GM19043 (cell line): Measurements from ENCODE around the gene BMPR2.
"Not testable (repeated sequence)": the region's sequence is repeated elsewhere in the genome, so short reads cannot be mapped to it uniquely, and the experiment has no call there.

Source experiments
- ATAC-seq: cut with Tn5 transposase; IDR thresholded peaks from one replicate; pipeline ENCODE4 v1.9.1; 2021; ENCODE audit warnings: low read depth; ENCODE audit not compliant: unreplicated experiment

The BMPR2 gene

DNA sequence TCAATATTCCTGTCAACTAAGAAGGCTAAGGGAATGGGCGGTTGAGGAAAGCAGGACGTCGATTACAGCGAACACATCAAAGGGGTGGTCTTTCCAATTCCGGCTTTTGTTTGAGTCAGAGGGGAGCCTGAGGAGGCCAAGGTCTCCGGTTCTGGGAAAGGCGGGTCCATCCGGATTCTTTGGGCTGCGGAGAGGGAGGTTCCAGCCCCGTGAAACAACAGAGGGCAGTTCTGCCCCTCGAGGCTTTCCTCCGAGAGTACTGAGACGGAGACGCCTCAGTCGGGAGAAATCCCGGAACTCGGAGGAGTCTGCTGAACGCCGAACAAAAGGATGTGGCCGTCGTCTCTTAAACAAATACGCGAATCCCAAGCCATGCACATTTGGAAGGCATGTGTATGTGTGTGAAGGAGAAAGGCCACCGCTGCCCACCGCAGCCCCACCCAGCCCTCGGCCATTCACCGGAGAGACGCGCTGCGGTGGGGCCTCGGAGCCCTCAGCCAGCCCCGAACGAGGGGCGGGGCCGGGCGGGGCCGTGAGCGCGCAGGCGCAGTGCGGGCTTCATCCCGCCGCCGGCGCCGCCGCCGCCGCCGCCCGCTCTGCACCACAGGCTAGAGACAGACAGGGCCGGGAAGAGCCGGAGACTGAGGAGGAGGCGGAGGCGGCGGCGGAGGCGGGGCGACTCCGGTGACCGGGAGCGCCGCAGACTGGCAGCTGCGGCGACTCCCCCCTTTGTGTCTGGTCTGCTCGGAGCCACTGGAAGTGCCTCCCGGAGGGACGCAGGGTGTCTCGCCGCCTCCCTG, at the start of gene BMPR2:
TSS of gene BMPR2 (plus strand) at position 719 of the 800 bp plus-strand sequence. CDS start 1,148 bp downstream, outside the sequence.
- peak; percentile 58 for ATAC-seq

DNA sequence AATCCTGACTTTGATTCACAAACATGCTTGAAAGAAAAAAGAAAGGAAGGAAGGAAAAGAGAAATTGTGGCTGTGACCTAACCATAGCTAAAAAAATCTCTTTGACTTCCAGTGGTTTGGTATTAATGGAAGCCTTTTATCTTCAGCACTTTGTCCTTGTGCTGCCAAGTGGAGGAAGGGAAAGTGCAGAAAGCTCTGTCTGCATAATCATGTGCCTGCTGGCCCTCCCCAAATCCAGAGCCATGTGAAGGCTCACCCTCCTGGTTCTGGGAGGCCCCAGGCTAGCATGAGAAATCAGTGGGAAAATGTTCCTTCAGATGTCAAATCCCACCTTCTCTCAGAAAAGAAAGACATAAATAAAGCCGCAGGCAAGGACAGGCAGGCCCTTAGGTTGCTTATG, 48.3 kb upstream of the BMPR2 start:
- no peak for ATAC-seq

DNA sequence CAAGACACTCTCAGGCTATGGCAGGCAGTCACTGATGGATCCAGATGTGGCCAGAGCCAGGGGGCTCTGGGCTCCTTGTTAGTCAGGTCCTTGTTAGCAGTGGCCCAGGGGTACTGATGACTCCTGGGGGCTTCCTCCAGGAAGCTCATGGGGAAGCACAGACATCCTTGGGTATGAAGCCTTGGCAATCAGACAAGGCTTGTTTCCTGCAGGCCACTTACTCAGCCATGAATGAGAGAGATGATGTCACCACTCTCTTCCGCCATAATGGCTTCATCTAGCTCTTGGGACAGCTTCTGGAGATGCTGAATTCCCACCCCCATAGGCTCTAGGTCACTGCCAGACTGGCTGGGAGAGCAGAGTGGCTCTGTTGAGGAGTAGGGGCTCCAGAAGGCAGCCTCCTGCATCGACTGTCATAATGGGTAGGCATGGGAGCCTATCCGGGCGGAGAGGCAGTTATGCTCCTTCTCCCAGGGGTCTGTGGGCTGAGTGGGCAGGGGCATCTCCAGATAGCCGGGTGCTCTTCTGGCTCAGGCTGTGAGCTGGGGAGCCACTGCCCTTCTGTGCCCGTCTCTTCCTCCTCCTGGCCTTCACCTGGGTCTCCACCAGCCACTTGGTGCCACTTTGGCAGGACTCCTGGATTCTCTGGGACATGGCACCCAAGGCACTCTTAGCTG, 40.2 kb upstream of the BMPR2 start:
- ATAC-seq = no peak

DNA sequence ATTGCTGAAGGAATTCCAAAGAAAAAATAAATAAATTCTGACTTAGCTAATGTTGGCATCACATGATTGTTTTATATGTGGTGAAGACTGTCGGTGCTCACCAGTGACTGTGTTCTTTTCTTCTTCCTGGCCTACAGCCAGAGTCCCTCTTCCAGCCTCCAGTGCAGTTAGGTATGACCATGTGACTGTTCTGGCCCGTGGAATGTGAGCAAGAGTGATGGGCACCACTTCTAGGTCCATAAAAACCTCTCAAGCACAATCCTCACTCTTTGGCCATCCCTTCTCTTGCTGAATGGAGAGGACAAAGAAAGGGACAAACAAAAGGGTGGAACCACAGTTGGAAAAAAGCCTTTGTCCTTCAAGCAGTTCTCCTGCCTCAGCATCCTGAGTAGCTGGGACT, 39.0 kb upstream of the BMPR2 start:
- no peak for ATAC-seq

DNA sequence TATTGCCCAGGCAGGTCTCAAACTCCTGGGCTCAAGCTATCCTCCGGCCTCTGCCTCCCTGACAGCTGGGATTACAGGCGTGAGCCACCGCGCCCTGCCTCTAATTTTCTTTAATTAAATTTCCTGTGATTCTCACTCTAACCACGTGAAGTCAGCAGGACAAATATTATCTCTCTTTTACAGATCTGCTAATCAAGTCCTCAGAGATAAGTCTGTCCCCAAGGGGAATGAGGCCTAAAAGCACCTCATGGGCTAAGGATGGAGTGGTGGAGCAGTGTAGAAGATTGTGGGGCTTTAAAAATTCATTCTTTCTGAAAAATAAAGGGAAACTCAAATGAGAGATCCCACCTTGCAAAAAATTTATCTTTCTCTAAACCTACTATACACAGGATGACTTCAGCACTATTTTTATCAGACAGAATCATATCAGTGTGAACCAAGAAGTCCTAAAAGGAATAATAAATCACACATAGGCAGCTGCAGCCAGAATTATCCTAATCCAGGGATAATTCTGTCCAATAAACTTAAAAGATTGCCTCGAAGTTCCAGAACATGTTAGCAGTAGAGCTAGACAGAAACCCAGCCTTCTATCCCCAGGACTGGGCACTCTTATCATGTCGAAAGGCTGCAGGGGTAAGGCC, 38.3 kb upstream of the BMPR2 start:
- ATAC-seq = no peak

DNA sequence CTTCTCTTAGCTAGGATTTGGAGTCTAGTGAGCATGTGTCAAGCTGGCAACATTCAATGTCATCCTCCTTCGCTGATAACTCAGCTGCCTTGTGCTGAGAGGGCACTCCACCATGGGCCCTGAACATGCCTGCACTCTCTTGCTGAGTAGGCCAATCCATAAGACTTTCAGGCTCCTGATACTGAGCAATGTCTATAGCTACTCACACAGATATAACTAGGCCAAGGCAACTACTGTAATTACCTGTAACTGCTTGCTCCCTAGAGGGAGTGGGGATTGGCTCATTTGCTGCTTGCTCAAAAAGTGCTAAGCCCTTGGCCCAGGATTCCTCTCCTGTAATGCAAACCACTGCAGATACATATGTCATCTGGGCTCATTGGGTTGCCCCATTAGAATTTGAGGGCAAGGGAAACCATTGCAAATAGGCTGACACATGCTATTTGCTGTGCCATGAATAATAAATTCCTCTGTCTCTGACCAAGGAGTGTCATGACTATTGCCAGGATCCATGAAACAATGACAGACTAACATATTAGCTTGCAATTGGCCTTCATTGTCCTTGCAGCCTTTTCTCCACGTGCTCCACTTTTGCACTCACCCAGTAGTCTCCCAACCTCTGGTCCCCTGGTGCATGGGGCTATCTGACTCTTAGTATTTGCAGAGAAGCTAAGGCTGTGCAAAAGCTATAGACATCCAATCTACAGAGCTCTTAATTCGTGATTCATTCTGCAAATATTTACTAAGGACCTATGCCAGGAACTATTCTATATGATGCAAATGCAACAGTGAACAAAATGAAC, 36.9 kb upstream of the BMPR2 start:
- ATAC-seq = no peak

DNA sequence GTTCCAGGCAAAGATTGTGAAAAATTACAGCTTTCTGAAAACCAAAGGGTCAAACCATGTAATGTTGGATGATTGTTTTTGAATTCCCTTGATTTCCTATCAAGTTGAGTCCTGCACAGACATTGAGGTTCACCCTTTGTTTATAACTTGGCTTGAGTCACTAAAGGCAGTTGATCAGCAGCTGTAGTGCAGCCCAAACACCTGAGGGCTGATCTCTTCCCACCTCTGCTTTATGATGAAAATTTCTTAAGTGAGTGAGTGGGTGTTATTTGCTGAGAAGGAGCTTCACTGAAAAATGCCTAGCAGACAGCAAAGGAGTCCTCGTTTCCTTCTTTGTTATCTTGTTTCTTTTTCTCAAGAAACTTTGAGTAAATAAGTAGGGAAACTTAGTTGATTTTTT, 31.9 kb upstream of the BMPR2 start:
- no peak for ATAC-seq

DNA sequence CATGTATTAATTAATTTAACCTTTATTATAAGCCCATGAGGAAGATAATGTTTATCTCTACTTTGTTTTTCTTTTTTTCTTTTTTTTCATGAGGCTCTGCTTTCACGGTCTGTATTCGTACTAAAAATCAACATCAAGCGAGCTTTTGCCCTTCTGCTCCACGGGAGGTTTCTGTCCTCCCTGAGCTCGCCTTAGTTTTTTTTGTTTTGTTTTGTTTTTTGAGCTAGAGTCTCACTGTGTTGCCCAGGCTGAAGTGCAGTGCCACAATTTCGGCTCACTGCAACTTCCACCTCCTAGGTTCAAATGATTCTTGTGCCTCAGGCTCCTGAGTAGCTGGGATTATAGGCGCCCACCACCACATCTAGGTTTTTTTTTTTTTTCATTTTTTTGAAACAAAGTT, 29.9 kb upstream of the BMPR2 start:
- no peak for ATAC-seq

DNA sequence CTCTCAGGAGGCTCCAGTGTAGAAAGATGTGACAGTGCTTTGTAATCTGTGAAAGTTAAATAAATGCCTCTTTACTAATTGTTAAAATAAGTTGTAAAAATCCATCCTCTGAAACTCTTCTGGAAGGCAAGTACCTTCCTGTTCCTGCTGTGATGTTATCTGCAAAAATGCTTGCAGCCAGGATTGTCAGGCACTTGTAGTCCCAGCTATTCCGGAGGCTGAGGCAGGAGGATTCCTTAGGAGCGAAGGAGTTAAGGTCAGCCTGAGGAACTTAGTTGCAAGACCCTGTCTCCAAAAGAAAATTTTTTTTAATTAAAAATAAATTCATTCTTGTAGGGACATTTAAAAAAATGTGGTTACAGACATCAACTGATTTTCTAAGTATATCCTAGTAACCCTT, 22.7 kb upstream of the BMPR2 start:
- no peak for ATAC-seq

DNA sequence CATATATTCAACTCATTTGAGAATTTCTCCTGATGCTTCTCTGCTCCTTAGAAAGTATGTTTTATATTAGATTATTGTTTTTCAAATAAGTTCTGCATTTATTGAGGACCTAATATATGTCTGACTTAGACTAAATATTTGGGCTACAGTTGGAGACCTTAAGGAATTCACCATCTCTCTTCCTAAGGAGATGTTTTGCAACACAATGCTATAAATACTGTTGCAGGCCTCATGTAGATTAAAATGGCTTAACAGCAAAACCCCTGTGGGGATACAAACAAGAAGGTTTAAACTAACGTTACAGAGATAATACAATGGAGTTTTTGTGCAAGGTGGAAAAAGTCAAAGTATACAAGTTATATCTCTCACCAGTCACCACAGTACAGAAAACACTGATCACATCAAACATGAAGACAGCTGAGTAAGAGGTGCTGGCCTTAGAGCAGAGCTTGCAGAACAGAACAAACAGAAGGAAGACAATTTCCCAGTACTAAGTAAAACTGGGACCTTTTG, 20.1 kb upstream of the BMPR2 start:
- ATAC-seq = no peak

DNA sequence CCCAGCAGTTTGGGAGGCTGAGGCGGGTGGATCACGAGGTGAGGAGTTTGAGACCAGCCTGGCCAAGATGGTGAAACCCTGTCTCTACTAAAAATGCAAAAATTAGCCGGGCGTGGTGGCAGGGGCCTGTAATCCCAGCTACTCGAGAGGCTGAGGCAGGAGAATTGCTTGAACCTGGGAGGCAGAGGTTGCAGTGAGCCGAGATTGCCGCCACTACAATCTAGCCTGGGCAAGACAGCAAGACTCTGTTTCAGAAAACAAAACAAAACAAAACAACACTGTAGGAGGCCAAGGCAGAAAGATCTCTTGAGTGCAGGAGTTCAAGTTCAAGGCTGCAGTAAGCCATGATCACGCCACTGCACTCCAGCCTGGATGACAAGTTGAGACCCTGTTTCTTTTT, 17.2 kb upstream of the BMPR2 start:
- not testable (repeated sequence) for ATAC-seq

DNA sequence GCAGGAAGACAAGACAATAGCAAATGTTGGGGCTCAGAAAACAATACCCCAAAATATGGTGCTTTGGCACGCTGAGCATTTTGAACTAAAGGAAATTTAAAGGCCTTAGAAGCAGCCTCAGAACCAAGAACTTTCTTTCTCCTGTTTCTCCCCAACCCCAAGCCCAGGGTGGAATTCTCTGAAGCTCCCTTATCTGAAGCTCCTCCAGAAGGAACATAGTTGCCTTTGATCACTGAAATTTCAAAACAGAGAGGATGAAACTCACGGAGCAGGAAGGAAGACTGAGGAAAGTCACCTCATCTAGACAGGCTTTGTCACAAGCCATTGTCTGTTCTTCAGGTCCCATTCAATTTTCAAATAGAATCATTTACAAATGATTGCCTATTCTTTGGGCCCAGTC, 15.5 kb upstream of the BMPR2 start:
- ATAC-seq = no peak

DNA sequence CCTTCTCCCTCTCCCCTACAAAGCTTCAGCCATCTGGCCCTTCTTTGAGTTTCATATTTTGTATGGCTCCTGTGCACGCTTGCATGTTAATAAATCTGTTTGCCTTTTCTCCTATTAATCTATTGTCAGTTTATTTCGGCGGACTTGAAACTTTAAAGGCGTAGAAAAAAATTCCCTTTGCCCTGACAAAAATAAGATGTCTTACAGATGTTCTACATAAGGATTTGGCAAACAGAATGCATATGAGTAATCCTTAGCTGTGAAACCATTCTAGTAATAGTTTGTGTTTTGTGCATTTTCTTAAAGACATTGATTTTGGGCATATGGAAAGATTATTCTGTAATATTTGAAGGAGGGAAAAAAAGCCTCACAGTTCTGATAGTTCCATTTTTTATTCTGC, 15.0 kb upstream of the BMPR2 start:
- no peak for ATAC-seq

DNA sequence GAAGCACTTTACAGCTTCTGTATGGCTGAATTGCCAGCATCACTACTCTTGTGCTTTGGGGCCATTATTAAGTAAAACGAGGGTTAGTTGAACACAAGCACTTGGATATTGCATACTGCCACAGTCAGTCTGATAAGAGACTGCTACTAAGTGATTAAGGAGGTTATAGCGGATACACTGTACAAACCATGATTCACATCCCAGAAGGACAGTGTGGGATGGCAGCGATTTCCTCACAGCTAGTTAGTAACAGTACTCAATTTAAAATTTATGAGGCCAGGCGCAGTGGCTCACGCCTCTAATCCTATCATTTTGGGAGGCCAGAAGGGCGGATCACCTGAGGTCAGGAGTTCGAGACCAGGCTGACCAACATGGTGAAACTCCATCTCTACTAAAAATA, 2.6 kb upstream of the BMPR2 start:
- ATAC-seq = no peak

DNA sequence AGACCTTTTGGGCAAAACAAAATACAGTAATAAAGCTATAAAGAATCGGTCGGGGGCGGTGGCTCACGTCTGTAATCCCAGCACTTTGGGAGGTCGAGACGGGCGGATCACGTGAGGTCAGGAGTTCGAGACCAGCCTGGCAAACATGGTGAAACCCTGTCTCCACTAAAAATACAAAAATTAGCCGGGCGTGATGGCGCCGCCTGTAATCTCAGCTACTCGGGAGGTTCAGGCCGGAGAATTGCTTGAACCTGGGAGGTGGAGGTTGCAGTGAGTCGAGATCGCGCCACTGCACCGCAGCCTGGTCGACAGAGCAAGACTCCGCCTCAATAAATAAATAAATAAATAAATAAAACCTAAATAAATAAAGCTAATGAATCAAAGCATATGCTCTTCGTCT, 1.7 kb upstream of the BMPR2 start:
- ATAC-seq = not testable (repeated sequence)

DNA sequence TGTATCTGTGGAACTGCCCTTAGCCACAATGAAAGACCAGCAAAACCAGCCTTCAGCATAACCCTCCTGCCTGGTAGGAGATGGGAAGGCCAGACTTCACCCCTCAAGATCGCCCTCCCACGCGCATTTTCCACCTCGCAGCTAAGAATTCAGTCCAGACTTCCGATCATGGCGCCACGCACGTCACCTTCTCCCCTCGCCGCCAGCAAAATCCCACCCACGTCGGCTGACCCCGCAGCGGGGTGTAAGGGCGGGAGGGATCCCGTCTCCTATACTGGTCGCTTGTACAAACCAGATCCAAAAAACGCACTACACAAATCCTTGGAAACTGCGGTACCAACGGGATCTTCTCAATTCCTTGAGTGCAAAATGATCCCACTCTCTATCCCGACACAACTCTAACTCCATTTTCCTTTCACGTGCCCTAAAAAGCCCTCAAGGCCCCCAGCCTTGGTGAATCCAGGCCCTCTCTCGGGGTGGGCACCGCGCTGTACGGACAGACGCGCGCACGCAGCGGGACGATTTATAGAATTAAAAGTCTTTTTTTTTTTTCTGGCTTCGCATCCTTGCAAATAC, 1.0 kb upstream of the BMPR2 start:
- no peak for ATAC-seq

DNA sequence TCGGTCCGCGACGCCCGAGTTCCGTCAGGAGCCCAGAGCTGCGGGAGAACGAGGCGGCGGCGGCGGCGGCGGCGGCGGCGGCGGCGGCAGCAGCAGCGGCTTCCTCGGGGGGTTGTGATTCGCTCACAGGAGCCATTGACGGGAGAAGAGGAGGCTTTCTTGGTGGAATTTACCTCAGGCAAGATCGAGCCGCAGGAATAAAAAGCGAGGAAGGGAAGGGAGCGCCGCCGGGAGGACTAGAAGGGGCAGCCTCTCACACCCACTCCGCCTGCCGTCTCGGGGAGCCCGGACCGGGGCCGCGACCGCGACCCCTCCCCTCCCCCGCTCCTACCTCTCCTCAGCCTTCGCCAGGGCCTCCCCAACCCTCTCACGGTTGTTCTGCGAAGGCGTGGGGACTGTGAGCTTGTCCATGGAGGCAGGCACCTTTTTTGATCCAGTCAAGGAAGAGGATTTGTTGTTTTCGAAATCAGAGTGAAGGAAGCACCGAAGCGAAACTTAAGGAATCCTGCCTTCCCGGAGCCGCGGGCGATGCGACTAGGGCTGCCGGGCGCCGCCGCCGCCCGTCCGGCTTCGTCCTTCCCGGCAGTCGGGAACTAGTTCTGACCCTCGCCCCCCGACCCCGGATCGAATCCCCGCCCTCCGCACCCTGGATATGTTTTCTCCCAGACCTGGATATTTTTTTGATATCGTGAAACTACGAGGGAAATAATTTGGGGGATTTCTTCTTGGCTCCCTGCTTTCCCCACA, 506 bp downstream of the BMPR2 start:
- peak; percentile 20 for ATAC-seq

DNA sequence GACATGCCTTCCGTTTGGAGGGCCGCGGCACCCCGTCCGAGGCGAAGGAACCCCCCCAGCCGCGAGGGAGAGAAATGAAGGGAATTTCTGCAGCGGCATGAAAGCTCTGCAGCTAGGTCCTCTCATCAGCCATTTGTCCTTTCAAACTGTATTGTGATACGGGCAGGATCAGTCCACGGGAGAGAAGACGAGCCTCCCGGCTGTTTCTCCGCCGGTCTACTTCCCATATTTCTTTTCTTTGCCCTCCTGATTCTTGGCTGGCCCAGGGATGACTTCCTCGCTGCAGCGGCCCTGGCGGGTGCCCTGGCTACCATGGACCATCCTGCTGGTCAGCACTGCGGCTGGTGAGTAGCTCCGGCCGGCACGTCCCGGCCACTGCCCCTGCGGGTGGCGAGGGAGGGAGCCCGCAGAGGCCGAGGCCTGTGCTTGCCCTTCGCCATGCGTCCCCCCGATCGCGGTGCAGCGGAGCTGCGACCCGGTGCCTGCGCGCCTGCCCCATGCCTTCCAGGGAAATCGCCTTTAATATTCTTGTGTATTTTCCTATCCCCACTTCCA, 1.2 kb downstream of the BMPR2 start:
- no peak for ATAC-seq

DNA sequence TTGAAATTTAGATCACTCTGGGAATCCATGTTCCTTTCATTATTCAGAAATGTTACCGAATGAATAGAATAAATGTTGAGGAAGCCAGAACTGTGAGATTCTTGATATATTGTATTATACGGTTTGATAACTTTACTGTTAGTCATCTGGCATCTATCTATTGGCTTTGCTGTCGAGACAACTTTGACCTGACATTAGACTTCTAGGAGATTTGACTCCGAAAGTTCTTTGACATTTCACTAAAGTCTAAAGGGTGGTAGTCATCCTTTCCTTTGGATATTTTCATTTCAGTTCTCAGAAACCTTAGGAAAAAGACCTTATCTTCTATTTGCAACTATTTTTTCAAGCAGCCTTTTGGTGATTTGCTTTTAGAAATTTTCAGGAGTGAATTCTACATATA, 1.9 kb downstream of the BMPR2 start:
- ATAC-seq = no peak
